NCI-H748 treated with DMSO at 0.1 percent for 48 hours (cell line): ENCODE results near the gene TBC1D20.
"Not testable (repeated sequence)": the region's sequence is repeated elsewhere in the genome, so short reads cannot be mapped to it uniquely, and the experiment has no call there.

Experiments
- DNase-seq: peaks from one replicate; lab custom pipeline; 2025; lab: John Stamatoyannopoulos, UW

TBC1D20 gene

DNA sequence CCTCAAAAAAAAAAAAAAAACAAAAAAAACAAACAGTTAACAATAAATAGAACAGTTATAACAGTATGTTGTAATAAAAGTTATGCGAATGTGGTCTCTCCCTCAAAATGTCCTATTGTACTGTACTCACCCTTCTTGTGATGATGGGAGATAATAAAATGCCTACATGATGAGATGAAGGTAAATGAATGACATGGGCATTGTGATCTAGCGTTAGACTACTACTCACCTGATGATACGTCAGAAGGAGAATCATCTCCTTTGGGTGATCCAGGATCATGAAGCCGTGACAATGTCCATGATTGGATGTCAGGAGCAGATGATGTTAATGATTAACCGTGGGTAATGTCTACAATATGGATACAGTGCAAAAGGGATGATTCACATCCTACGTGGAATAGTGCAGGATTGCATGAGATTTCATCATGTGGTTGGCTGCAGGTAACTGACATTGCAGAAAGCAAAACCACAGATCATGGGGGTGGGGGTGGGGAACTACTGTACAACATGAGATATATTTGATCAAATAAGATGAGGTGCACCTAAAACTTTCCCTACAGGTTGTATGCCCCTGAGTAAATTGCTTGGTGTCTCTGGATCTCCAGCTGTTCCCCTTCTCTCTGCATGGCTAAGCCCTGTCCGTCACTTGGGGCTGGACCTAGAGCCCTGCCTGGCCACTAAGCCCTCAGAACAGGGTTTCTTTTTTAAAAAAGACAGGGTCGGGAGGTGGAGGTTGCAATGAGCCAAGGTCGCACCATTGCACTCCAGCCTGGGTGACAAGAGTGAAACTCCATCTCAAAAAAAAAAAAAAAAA lies 60.4 kb downstream of the TBC1D20 start:
- DNase-seq: no peak

DNA sequence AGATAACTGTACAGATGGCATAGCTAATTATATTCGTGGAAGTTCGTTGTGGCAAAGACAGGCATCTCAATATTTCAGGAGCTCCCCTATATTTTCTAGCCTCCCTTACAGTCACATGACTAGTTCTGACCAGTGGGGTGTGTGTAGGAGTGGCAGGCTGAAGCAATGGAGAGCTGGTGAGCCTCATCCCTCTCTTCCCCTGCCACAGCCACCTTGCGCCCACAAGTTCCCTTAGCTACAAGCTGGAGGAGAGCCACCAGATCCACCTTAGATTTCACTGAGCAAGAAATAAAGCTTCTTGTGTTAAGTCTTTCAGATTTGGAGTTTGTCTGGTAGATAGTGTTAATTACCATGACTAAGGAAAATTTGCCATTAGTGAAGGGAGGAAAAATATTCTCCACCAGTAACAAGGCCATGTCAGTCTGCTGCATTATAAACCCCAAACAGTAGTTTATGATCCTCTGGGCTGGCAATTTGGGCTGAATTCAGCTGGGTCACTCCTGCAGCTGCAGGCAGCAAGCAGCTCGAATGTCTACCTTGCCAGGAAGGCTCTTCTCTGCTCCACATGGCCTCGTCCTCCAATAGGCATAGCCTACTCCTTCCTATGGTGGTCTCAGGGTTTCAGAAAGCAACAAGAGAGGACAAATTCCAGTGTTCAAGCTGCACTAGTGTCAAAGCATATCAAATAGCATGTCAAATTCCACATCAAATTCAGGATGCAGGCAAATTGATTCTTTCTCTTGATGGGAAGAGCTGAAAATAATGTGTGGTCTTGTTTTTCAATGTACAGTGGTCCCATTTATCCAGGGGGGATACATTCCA lies 61.7 kb downstream of the TBC1D20 start:
- no peak for DNase-seq

DNA sequence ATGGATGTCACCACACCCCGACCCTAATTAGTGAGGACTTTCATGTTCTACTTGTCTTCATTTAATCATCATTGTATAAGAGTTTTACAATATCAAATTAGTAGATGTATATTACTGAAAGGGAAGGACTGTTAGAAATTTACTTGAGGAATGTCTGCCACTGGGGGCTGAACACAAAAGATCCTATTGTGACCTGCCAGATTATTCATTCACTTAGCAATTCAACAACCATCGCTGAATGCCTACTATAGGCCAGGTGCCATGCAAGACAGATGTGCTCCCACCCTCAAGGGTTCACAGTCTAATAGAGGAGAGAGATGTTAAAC lies 62.2 kb downstream of the TBC1D20 start:
- DNase-seq: no peak

DNA sequence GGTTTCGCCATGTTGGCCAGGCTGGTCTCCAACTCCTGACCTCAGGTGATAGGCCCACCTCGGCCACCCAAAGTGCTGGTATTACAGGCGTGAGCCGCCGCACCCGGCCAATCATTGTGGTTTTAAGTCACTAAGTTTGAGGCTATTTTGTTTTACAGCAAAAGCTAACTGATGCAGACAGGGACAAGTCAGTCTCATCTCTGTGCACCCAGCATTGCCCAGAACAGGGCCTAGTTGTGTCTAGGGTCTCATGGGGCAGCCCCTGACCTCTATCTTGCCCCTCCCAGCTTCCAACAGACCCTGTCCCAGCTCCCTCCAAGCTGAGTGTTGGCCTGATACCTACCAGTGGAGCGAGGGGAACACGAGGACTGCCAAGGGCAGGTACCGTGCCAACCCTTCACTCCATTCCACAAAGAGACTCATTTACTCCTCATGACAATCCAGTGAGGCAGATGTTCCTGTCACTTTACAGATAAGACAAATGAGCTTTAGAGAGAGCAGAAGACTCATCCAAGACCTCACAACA lies 63.1 kb downstream of the TBC1D20 start:
- no peak for DNase-seq

DNA sequence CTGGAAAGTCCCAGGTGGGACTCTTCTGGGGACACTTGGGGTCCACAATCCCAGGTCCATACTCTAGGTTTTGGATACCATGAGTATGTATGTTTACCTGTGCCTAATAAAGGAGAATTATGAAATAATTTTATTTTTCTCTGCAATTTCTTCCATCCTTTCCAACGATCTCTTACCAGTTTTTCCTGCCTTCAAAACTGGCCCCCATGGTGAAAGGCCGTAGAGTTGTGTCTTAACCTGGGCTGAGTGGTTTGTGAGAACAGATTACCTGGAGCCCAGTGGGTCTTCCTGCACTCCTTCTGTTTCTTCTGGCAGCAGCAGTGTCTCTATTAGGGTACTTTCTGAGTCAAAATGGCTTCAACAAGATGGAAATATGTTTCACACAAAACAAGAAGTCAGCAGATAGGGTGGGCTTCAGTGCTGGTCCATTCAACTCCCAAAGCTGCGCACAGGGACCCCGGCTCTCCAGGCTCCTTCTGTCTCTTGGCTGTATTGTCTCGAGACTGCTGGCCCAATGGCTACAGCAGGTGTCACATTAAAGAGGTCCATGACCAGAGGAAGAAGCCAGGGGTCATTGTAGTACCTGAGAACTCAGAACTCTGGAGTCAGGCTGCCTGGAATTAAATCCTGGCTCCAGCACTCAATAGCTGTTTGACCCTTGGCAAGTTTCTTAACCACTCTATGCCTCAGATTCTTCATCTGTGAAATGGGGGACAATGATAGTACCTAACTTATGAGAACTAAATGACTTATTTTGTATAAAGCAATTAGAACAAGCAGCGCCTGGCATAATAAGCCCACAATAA lies 64.7 kb downstream of the TBC1D20 start:
- no peak for DNase-seq

DNA sequence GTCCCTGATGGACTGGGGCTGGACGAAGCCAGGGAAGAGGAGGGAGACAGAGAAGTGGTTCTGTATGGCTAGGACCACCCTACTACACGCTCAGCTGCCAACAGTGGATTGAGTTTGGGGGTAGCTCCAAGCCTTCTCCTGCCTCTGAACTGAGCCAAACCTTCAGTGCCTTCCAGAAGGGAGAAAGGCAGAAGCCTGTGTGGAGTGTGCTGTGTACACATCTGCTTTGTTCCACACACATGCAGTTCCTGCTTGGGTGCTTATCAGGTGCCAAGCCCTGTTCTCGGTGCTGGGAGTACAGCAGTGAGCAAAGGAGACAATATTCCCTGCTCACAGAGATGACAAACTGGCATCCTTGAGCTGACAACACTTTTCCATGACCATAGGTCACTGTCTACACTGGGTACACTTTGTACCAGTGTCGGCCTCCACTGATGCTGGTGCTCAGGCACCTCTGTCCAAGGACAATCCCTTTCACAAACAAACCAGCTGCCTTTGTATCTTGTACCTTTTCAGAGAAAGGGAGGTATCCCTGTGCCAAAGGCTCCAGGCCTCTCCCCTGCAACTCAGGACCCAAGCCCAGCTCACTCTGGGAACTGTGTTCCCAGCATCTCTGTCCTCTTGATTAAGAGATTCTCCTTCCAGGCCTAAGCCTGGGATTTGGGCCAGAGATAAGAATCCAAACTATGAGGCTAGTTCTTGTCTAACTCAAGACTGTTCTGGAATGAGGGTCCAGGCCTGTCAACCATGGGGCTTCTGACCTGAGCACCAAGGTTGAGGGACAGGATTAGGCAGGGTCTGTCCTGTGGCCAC lies 65.5 kb downstream of the TBC1D20 start:
- DNase-seq: no peak

DNA sequence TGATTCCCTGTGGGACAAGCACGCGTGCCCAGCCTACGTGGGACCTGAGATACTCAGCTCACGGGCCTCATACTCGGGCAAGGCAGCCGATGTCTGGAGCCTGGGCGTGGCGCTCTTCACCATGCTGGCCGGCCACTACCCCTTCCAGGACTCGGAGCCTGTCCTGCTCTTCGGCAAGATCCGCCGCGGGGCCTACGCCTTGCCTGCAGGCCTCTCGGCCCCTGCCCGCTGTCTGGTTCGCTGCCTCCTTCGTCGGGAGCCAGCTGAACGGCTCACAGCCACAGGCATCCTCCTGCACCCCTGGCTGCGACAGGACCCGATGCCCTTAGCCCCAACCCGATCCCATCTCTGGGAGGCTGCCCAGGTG lies 66.1 kb downstream of the TBC1D20 start:
- DNase-seq: no peak

DNA sequence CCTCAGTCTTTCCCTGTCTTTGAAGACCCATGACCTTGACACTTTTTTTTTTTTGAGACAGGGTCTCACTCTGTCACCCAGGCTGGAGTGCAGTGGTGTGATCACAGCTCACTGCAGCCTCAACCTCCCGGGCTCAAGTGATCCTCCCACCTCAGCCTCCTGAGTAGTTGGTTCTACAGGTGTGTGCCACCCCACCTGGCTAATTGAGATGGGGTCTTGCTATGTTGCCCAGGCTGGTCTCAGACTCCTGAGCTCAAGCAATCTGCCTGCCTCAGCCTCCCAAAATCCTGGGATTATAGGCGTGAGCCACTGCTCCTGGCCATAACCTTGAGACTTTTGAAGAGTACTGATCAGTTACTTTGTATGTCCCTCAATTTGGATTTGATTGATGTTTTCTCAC lies 69.0 kb downstream of the TBC1D20 start:
- DNase-seq: not testable (repeated sequence)

DNA sequence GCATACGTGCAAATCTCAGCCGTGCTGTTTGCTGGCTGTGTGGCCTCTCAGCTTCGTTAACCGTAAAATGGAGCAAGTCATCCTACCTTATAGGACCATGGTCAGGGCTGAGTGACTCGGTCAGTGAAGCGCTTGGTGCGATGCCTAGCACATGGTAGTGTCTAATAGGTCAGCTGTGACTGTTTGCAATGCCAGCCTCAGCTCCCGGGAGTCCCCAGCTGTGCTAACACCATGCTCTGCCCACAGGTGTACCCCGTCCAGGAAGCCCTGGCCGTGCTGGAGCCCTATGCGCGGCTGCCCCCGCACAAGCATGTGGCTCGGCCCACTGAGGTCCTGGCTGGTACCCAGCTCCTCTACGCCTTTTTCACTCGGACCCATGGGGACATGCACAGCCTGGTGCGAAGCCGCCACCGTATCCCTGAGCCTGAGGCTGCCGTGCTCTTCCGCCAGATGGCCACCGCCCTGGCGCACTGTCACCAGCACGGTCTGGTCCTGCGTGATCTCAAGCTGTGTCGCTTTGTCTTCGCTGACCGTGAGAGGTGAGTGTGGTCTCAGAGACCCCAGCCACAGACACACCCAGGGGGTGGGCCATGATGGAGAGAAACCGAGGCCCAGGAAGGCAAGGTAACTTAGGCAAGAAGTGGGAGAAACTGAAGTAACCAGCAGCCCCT lies 71.2 kb downstream of the TBC1D20 start:
- DNase-seq: no peak

DNA sequence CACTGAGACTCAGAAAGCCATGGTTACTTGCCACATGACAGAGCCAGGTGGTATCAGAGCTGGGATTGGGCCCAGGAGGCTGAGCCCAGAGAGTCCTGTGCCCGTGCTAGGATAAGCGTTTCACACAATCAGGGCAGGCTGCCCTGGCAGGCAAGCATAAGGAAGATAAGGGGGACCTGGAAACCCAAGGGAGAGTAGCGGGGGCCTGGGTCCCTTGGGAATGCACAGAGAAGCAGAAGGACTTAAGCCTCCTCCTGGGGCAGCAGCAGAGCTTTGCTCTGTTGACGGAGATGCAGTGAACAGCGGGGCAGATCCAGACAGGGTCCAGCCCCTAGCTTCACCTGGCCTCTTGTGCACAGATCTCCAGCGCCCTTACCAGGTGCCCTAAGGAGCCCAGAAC lies 73.1 kb downstream of the TBC1D20 start:
- no peak for DNase-seq

DNA sequence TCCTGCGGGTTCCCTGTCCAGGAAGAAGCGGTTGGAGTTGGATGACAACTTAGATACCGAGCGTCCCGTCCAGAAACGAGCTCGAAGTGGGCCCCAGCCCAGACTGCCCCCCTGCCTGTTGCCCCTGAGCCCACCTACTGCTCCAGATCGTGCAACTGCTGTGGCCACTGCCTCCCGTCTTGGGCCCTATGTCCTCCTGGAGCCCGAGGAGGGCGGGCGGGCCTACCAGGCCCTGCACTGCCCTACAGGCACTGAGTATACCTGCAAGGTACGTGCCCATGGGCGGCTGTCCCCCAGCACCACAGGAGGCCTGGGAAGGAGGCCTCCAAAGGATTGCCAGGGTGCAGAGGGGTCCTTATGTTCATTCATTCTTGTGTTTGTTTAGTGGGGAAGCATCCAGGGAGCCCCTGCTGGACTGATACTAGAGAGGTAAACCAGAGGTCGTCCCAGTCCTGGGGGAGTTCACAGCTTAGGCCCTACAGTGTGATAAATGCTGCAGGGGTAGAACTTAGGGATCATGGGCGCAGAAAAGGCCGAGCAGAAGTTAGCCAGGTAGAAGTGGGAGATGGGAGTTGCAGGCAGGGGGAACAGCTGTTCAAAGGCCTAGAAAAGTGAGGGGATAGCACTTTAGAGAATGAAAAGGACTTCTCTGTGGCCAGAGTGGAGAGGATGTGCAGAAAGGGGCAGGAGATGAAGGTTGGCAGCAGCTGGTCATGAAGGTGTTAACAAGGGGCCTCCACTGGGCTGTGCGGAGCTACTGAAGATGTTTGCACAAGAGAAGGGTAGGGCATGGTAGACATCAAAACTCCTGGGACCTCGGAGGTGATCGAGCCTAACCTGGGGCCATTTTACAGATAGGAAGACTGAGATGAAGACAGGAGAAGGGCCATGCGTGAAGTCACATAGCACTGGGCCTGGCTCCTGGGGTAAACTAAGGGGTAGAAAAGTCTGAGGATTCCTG lies 74.0 kb downstream of the TBC1D20 start:
- no peak for DNase-seq

DNA sequence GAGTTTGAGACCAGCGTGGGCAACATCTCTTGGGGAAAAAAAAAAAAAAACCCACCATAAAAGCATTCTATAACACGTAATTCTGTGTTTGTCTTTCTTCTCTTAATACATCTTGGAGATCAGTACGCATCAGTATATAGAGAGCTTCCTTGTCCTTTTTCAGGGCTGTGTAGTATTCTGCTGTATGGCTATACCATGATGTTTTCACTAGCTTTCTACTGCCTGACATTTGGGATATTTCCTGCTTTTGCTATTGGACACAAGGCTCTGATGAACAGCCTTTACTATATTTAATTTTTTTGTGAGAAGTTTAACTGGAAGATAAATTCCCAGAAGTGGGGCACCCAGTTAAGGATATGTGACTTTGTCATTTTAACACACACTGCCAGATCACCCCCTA lies 74.8 kb downstream of the TBC1D20 start:
- no peak for DNase-seq

DNA sequence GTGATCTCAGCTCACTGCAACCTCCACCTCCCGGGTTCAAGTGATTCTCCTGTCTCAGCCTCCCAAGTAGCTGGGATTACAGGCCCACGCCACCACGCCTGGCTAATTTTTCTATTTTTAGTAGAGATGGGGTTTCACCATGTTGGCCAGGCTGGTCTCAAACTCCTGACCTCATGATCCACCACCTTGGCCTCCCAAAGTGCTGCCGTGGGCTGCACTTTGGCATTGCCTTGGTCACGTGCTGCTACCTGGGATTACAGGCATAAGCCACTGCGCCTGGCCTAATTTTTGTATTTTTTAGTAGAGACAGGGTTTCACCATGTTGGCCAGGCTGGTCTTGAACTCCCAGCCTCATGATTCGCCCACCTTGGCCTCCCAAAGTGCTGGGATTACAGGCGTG lies 75.7 kb downstream of the TBC1D20 start:
- not testable (repeated sequence) for DNase-seq
